H1 (cell line): ENCODE measurements around the gene DBNL. TPM values are rescaled to one million over a fixed set of nuclear protein-coding genes. Genes with fewer than 3 reads are reported as not detected.

ENCODE experiments used
- SIN3A ChIP-seq, 2 experiments: IDR thresholded peaks in 1 of 2; conservative IDR thresholded peaks in 1 of 2; 2 replicates each; pipeline ENCODE4 v1.6.1; 2011 to 2012; ENCODE audit warnings: low read length in 2 of 2, improper control_type of control experiment in 1 of 2, low read depth in 1 of 2, mild to moderate bottlenecking in 1 of 2
- polyA plus RNA-seq, 7 experiments: library from polyadenylated mRNA; depleted of rRNA in 3 of 7; stranded (reverse) in 5 of 7; unstranded in 2 of 7; fragments of >200 nt in 5 of 7; fragments of 200-250 nt in 2 of 7; gene quantifications; 1 replicate in 5 of 7; 2 replicates in 1 of 7; 4 replicates in 1 of 7; pipeline versions ENCODE4 v1.2.1 to v1.2.3, GENCODE V29; 2011 to 2013; ENCODE audit warnings: missing spikeins in 2 of 7, mixed read lengths in 2 of 7
- total RNA-seq: library from RNA; stranded (reverse); fragmentation: NEBNext Ultra II Directional; extraction: Animal tissue kit (Norgen Biotek cat#: 25700); gene quantifications from 2 replicates; pipeline ENCODE4 v1.2.1, GENCODE V29; 2021

The DBNL gene
- total and polyA plus RNA-seq, 2 of the 8 experiments (the other 6 are each of a cell fraction or from before 2014, with no cell fraction given), result 30.9 to 56.6 TPM

DNA sequence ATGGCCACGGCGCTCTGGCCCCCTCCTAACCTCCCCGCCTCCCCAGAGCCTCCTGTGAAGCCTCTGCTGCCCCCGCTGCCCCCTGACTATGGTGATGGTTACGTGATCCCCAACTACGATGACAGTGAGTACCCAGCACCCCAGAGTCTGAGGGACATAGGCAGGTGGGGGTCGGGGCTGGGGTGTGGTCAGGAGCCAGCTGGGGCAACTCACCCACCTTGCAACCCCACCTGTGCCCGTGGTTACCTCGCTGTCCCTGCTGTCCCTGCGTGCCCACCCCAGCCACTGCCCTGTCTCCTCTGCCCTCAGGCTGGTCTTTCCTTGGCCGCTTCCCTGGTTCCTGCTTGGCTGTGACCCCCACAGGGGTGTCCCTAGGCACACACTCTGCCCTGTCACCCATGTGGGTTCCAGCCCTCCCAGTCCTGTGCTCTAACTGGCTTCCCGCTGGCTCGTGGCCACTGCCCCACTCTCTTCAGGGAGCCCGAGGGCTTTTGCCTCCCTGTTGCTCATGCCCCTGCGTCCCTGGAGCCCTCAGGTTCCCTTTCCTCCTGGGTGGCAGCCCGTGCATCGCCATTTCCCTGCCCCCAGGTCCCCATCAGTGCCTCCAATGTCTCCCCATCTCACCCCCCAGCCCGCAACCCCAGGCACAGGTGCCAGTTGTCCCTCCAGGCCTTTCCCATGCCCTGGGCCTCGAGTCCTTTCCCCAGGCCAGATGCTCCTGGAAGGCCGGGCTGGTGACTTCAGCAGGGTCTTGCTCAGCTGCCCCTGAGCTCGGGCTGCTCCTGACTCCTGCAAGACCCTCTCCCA is 63.7 kb downstream of the DBNL start (continued):
- no peak for TF ChIP-seq SIN3A (conservative IDR thresholded peaks at IDR 0.05 in 1 of 2, IDR thresholded peaks at IDR 0.05 in 1 of 2; ENCODE audit: low read depth in 1 of 2, low read length in 2 of 2)
